DND-41 (cell line): ENCODE measurements around the gene SLC6A17.
A peak's percentile ranks its signal among the peaks of the same experiment; 100 is the strongest.

Experiments
- ATAC-seq: fragments of 200-7000 bp; cut with Tn5 transposase; 3 replicates; pipeline ENCODE4 v1.9.1; 2021; ENCODE audit warnings: low read depth; ENCODE audit not compliant: insufficient read depth
- DNase-seq: peaks from one replicate; pipeline ENCODE4 v3.0.0-alpha.2; 2020
- H2AFZ ChIP-seq: 2 replicates; pipeline ENCODE4 v1.6.0; 2012; ENCODE audit warnings: low read depth, low read length
- H3K27ac ChIP-seq: 2 replicates; pipeline ENCODE4 v1.5.1; 2012; ENCODE audit warnings: low read length, inconsistent platforms
- H3K27me3 ChIP-seq: fragments of 200-600 bp; sonication (generic); 2 replicates; pipeline ENCODE4 v1.6.0; 2012; ENCODE audit warnings: low read length, mild to moderate bottlenecking, inconsistent platforms; ENCODE audit not compliant: insufficient read depth, poor library complexity
- H3K36me3 ChIP-seq: 2 replicates; pipeline ENCODE4 v1.5.1; 2012; ENCODE audit warnings: low read length, inconsistent platforms; ENCODE audit not compliant: insufficient read depth
- H3K4me1 ChIP-seq: 2 replicates; pipeline ENCODE4 v1.5.1; 2012; ENCODE audit warnings: mild to moderate bottlenecking, low read length; ENCODE audit not compliant: insufficient read depth
- H3K4me2 ChIP-seq: 2 replicates; pipeline ENCODE4 v1.6.0; 2012; ENCODE audit warnings: mild to moderate bottlenecking, moderate library complexity, low read length, inconsistent platforms; ENCODE audit not compliant: insufficient read depth
- H3K4me3 ChIP-seq, 2 experiments: fragments of 200-600 bp in 1 of 2; shearing (Covaris generic) in 1 of 2; 2 replicates each; pipeline ENCODE4 v1.5.1; 2012 to 2016; ENCODE audit warnings: inconsistent platforms in 2 of 2, low read length in 2 of 2, mild to moderate bottlenecking in 2 of 2, low read depth in 1 of 2, moderate library complexity in 1 of 2
- H3K79me2 ChIP-seq: 2 replicates; pipeline ENCODE4 v1.6.0; 2012; ENCODE audit warnings: low read length, inconsistent platforms; ENCODE audit not compliant: insufficient read depth
- H3K9ac ChIP-seq: 2 replicates; pipeline ENCODE4 v1.6.0; 2012; ENCODE audit warnings: low read depth, mild to moderate bottlenecking, inconsistent platforms, low read length, moderate library complexity
- H3K9me3 ChIP-seq: 2 replicates; pipeline ENCODE4 v1.5.1; 2012; ENCODE audit warnings: low read length, moderate library complexity, mild to moderate bottlenecking, inconsistent platforms; ENCODE audit not compliant: insufficient read depth, severe bottlenecking
- H4K20me1 ChIP-seq: 2 replicates; pipeline ENCODE4 v1.6.0; 2012; ENCODE audit warnings: low read length; ENCODE audit not compliant: insufficient read depth
- EZH2 ChIP-seq: IDR thresholded peaks from 3 replicates; pipeline ENCODE4 v1.6.1; 2012; ENCODE audit warnings: borderline replicate concordance, low read depth, mild to moderate bottlenecking, moderate library complexity, low read length, inconsistent platforms; ENCODE audit not compliant: severe bottlenecking
- TF ChIP-seq, protein P1 (sequence below): IDR thresholded peaks from 2 replicates; pipeline ENCODE4 v1.5.1; 2012; ENCODE audit warnings: borderline replicate concordance, low read length, moderate library complexity, mild to moderate bottlenecking; ENCODE audit not compliant: poor library complexity, severe bottlenecking; ENCODE audit errors: extremely low read depth

Gene SLC6A17

GRCh38 chr1:110196917-110197765, 46.8 kb downstream of the SLC6A17 start:
- ATAC-seq = peak; percentile 97
- Histone ChIP-seq H3K4me3 (no peak overlapping the region), H2AFZ (no peak overlapping the region)

DNA sequence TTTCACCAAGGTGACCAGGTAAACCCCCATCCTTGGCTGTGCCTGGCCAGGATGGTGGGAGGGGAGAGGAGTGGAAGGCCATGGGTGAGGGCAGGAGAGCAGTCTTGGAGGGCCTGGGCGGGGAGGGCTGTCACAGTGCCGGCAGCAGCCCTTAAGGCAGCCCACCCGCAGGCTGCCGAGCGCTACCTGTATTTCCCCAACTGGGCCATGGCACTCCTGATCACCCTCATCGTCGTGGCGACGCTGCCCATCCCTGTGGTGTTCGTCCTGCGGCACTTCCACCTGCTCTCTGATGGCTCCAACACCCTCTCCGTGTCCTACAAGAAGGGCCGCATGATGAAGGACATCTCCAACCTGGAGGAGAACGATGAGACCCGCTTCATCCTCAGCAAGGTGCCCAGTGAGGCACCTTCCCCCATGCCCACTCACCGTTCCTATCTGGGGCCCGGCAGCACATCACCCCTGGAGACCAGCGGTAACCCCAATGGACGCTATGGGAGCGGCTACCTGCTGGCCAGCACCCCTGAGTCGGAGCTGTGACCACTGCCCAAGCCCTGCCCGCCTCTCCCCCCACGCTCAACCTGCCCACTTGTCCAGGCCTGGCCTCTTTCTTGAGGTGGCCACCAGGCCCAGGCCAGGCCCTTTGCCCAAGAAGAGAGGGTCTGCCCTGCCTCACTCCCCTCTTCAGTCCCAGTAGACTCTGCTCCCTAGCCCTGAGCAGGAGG, 47.8 kb downstream of the SLC6A17 start:
- ATAC-seq (no peak), DNase-seq (no peak)
- no peak overlapping the region for H3K27ac ChIP-seq
- H4K20me1 ChIP-seq = no peaks in the 10 kb centered on the region
- H3K9me3 ChIP-seq = no peaks in the 10 kb centered on the region
- no peaks in the 10 kb centered on the region for H3K79me2 ChIP-seq
- H3K36me3 ChIP-seq = no peaks in the 10 kb centered on the region
- no peaks in the 10 kb centered on the region for H3K27me3 ChIP-seq
- H3K4me2 ChIP-seq = no peak overlapping the region
- no peak overlapping the region for H3K4me3 ChIP-seq
- TF ChIP-seq, protein P1, sequence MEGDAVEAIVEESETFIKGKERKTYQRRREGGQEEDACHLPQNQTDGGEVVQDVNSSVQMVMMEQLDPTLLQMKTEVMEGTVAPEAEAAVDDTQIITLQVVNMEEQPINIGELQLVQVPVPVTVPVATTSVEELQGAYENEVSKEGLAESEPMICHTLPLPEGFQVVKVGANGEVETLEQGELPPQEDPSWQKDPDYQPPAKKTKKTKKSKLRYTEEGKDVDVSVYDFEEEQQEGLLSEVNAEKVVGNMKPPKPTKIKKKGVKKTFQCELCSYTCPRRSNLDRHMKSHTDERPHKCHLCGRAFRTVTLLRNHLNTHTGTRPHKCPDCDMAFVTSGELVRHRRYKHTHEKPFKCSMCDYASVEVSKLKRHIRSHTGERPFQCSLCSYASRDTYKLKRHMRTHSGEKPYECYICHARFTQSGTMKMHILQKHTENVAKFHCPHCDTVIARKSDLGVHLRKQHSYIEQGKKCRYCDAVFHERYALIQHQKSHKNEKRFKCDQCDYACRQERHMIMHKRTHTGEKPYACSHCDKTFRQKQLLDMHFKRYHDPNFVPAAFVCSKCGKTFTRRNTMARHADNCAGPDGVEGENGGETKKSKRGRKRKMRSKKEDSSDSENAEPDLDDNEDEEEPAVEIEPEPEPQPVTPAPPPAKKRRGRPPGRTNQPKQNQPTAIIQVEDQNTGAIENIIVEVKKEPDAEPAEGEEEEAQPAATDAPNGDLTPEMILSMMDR = no peak
- TF ChIP-seq EZH2 = no peak
- H3K4me1 ChIP-seq = peaks cover 4% of the 10 kb centered on the region
- H2AFZ ChIP-seq = no peak overlapping the region
- no peak overlapping the region for H3K9ac ChIP-seq

More at GRCh38 chr1:110196917-110197765, 46.8 kb downstream of the SLC6A17 start:
- H3K27ac ChIP-seq = no peak overlapping the region
- H4K20me1 ChIP-seq = no peaks in the 10 kb centered on the region
- peak; percentile 62 for DNase-seq
- H3K4me2 ChIP-seq = no peak overlapping the region
- no peaks in the 10 kb centered on the region for H3K36me3 ChIP-seq
- H3K4me1 ChIP-seq = no peaks in the 10 kb centered on the region
- H3K79me2 ChIP-seq = no peaks in the 10 kb centered on the region
- H3K27me3 ChIP-seq = no peaks in the 10 kb centered on the region
- no peak for TF ChIP-seq EZH2
- TF ChIP-seq, protein P1 = peak; percentile 94
- H3K9ac ChIP-seq = no peak overlapping the region
- no peaks in the 10 kb centered on the region for H3K9me3 ChIP-seq

- Histone ChIP-seq H3K27me3 (no peaks in the 10 kb centered on the region), H3K36me3 (no peaks in the 10 kb centered on the region), H3K4me3 (no peak overlapping the region)
Measured at GRCh38 chr1:110198746-110199145, 48.5 kb downstream of the SLC6A17 start.

More at GRCh38 chr1:110198746-110199145, 48.5 kb downstream of the SLC6A17 start:
- ATAC-seq (no peak), DNase-seq (no peak)
- H2AFZ ChIP-seq = no peak overlapping the region
- H3K9ac ChIP-seq = no peak overlapping the region
- TF ChIP-seq EZH2 = no peak
- TF ChIP-seq, protein P1 = no peak
- no peak overlapping the region for H3K4me2 ChIP-seq
- H3K27ac ChIP-seq = no peak overlapping the region
- no peaks in the 10 kb centered on the region for H3K79me2 ChIP-seq
- H4K20me1 ChIP-seq = no peaks in the 10 kb centered on the region
- H3K4me1 ChIP-seq = peaks cover 10% of the 10 kb centered on the region
- no peaks in the 10 kb centered on the region for H3K9me3 ChIP-seq
